Smooth muscle cell (in vitro differentiated cells): ENCODE results near the gene TNC. TPM values are rescaled to one million over a fixed set of nuclear protein-coding genes. Genes with fewer than 3 reads are reported as not detected.
A peak's percentile ranks its signal among the peaks of the same experiment; 100 is the strongest.

Experiments
- DNase-seq: peaks from one replicate; lab custom pipeline; 2025; ENCODE audit not compliant: unreplicated experiment; lab: John Stamatoyannopoulos, UW
- H2AFZ ChIP-seq: fragments of 200-600 bp; sonication (generic); 2 replicates; pipeline ENCODE4 v1.6.0; 2016; ENCODE audit warnings: antibody characterized with exemption, low read depth, mild to moderate bottlenecking
- H3F3A ChIP-seq: fragments of 200-600 bp; sonication (generic); 2 replicates; pipeline ENCODE4 v1.6.0; 2017; ENCODE audit warnings: antibody characterized with exemption, low read depth
- H3K27ac ChIP-seq: fragments of 200-600 bp; sonication (generic); 2 replicates; pipeline ENCODE4 v1.5.1; 2016; ENCODE audit warnings: low read depth, mild to moderate bottlenecking
- H3K27me3 ChIP-seq: fragments of 200-600 bp; sonication (generic); 2 replicates; pipeline ENCODE4 v1.6.1; 2016; ENCODE audit warnings: low read depth, mild to moderate bottlenecking
- H3K36me3 ChIP-seq: fragments of 200-600 bp; sonication (generic); 2 replicates; pipeline ENCODE4 v1.5.1; 2016; ENCODE audit warnings: low read depth
- H3K4me1 ChIP-seq: fragments of 200-600 bp; sonication (generic); 2 replicates; pipeline ENCODE4 v1.5.1; 2016; ENCODE audit warnings: low read depth
- H3K4me2 ChIP-seq: fragments of 200-600 bp; sonication (generic); 2 replicates; pipeline ENCODE4 v1.6.0; 2016; ENCODE audit warnings: mild to moderate bottlenecking
- H3K4me3 ChIP-seq: fragments of 200-600 bp; sonication (generic); 2 replicates; pipeline ENCODE4 v1.5.1; 2016; ENCODE audit warnings: mild to moderate bottlenecking
- H3K79me2 ChIP-seq: fragments of 200-600 bp; sonication (generic); 2 replicates; pipeline ENCODE4 v1.6.0; 2016; ENCODE audit warnings: low read depth, mild to moderate bottlenecking
- H3K9ac ChIP-seq: fragments of 200-600 bp; sonication (generic); 2 replicates; pipeline ENCODE4 v1.6.0; 2016; ENCODE audit warnings: low read depth
- H3K9me3 ChIP-seq: fragments of 200-600 bp; sonication (generic); replicated peaks from 2 replicates; pipeline ENCODE4 v1.5.1; 2016; ENCODE audit warnings: low read depth
- H4K20me1 ChIP-seq: fragments of 200-600 bp; sonication (generic); 2 replicates; pipeline ENCODE4 v1.6.0; 2016; ENCODE audit warnings: low read depth
- WGBS: methylation state at CpG from one replicate; pipeline ENCODE4 v1.1.7; 2016; ENCODE audit warnings: low lambda C conversion rate; 5-methylcytosine and 5-hydroxymethylcytosine counted together
- polyA plus RNA-seq: library from polyadenylated mRNA; unstranded; fragments of >200 nt; fragmentation: Nextera tagmentation; extraction: Ambion mirVana; gene quantifications from 2 replicates; pipeline ENCODE4 v1.2.1, GENCODE V29; 2016
- total RNA-seq: library from RNA; depleted of rRNA; stranded (reverse); fragments of >200 nt; gene quantifications from 2 replicates; pipeline ENCODE4 v1.2.3, GENCODE V29; 2014
- TF ChIP-seq, protein P1 (sequence below): fragments of 200-600 bp; sonication (generic); IDR thresholded peaks from 2 replicates; pipeline ENCODE4 v1.5.1; 2017; ENCODE audit warnings: borderline replicate concordance, mild to moderate bottlenecking, antibody characterized with exemption; ENCODE audit not compliant: insufficient read depth, poor library complexity, severe bottlenecking

TNC gene
- total and polyA plus RNA-seq, 2 experiments from 2014 or later: 567 to 581 TPM

DNA sequence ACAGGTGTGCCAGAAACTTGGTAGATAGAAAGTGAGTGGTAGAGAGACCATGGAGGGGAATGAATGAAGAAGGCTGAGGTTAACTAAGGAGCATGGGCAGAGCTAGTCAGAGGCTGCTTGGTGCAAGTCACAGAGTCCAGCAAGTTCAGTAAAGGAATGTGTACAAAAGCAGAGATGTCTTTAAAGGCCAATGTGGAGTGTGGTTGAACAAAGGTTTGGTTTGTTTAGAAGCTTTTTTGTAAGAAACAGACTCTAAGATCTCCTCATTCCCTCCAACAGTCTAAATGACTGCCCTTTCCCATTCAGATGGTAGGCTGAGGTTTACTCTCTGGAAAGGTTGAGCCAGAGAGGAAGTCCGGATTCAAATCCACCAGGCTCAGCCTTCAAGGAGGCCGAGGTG lies 84.2 kb downstream of the TNC start:
- peaks cover 5% of the 10 kb centered on the region for H3K36me3 ChIP-seq
- H4K20me1 ChIP-seq: no peaks in the 10 kb centered on the region
- no peak overlapping the region for H3K4me3 ChIP-seq
- WGBS: 98% methylated on average over 2 of the region's 2 CpGs
- no peak overlapping the region for H2AFZ ChIP-seq
- no peaks in the 10 kb centered on the region for H3K9me3 ChIP-seq
- DNase-seq: no peak
- H3K79me2 ChIP-seq: no peaks in the 10 kb centered on the region
- TF ChIP-seq, protein P1, sequence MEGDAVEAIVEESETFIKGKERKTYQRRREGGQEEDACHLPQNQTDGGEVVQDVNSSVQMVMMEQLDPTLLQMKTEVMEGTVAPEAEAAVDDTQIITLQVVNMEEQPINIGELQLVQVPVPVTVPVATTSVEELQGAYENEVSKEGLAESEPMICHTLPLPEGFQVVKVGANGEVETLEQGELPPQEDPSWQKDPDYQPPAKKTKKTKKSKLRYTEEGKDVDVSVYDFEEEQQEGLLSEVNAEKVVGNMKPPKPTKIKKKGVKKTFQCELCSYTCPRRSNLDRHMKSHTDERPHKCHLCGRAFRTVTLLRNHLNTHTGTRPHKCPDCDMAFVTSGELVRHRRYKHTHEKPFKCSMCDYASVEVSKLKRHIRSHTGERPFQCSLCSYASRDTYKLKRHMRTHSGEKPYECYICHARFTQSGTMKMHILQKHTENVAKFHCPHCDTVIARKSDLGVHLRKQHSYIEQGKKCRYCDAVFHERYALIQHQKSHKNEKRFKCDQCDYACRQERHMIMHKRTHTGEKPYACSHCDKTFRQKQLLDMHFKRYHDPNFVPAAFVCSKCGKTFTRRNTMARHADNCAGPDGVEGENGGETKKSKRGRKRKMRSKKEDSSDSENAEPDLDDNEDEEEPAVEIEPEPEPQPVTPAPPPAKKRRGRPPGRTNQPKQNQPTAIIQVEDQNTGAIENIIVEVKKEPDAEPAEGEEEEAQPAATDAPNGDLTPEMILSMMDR: no peak
- H3K27me3 ChIP-seq: no peaks in the 10 kb centered on the region
- peaks cover 37% of the 10 kb centered on the region for H3F3A ChIP-seq
- no peak overlapping the region for H3K9ac ChIP-seq
- H3K4me2 ChIP-seq: no peak overlapping the region
- peak overlapping the region; percentile 91 for H3K27ac ChIP-seq
- peaks cover 6% of the 10 kb centered on the region for H3K4me1 ChIP-seq

DNA sequence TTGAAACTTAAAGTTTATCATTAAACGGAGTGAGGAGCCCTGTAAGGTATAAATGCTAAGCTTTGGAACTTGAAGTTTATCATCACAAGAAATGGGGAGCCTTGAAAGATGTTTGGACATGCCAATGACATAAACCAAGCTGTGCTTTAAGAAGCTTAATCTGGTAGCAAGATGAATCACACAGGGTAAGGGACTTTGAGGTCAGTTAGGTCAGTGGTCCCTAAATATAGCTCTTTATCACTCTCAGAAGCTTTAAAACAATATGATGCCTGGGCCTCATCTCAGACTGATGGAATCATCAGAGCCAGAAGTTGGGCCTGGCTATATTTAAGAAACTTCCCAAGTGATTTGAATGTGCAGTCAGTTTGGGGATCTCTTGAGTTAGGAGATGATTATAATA lies 85.7 kb downstream of the TNC start:
- peaks cover 5% of the 10 kb centered on the region for H3K36me3 ChIP-seq

GRCh38 chr9:115030006-115030405 lies 88.0 kb downstream of the TNC start:
- peaks cover 25% of the 10 kb centered on the region for H3F3A ChIP-seq
- H3K4me3 ChIP-seq: no peak overlapping the region
- H3K36me3 ChIP-seq: peaks cover 11% of the 10 kb centered on the region
- no peak for DNase-seq
- no peaks in the 10 kb centered on the region for H3K9me3 ChIP-seq
- TF ChIP-seq, protein P1: no peak
- peaks cover 6% of the 10 kb centered on the region for H3K4me1 ChIP-seq
- H3K27ac ChIP-seq: no peak overlapping the region
- H3K79me2 ChIP-seq: no peaks in the 10 kb centered on the region
- H2AFZ ChIP-seq: no peak overlapping the region
- H4K20me1 ChIP-seq: no peaks in the 10 kb centered on the region
- H3K9ac ChIP-seq: no peak overlapping the region
- H3K4me2 ChIP-seq: no peak overlapping the region
- WGBS: 59% methylated on average over 4 of the region's 4 CpGs
- no peaks in the 10 kb centered on the region for H3K27me3 ChIP-seq

More for the DNA sequence above, 85.7 kb downstream of the TNC start:
- H3K79me2 ChIP-seq: no peaks in the 10 kb centered on the region
- peak overlapping the region; percentile 17 for H3K27ac ChIP-seq
- H4K20me1 ChIP-seq: no peaks in the 10 kb centered on the region
- no peak overlapping the region for H3K4me3 ChIP-seq
- WGBS: 38% methylated on average over 1 of the region's 1 CpG
- H3F3A ChIP-seq: peaks cover 28% of the 10 kb centered on the region
- DNase-seq: no peak
- H3K4me1 ChIP-seq: peaks cover 6% of the 10 kb centered on the region
- no peak overlapping the region for H2AFZ ChIP-seq
- TF ChIP-seq, protein P1: no peak
- no peaks in the 10 kb centered on the region for H3K27me3 ChIP-seq
- H3K4me2 ChIP-seq: peak overlapping the region; percentile 41
- no peaks in the 10 kb centered on the region for H3K9me3 ChIP-seq
- no peak overlapping the region for H3K9ac ChIP-seq

DNA sequence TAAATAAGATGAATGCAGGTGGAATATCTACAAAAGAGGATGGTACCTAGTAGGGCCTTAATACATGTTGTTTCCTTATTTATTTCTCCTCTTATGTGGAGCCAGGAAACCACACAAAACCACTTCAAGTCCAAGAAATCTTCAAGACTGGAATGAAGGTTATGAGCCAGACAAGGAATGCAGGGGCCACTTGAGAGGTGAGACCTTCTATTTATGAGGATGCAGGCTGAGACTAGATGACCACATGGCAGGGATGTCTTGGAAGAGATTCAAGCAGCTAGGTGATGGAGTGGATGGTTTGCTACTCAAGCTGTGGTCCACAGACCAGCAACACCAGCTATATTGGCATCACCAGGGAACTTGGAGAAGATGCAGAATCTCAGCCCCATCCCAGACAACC lies 92.2 kb downstream of the TNC start:
- TF ChIP-seq, protein P1: no peak
- Histone ChIP-seq H3K27ac (no peak overlapping the region), H3K9me3 (no peaks in the 10 kb centered on the region), H3K27me3 (no peaks in the 10 kb centered on the region), H2AFZ (no peak overlapping the region), H3K9ac (no peak overlapping the region), H3K4me2 (no peak overlapping the region), H3F3A (peaks cover 30% of the 10 kb centered on the region), H4K20me1 (no peaks in the 10 kb centered on the region), H3K79me2 (no peaks in the 10 kb centered on the region), H3K4me3 (no peak overlapping the region), H3K36me3 (peaks cover 11% of the 10 kb centered on the region), H3K4me1 (no peaks in the 10 kb centered on the region)
- DNase-seq: no peak
